Measurements from ENCODE around the gene DDHD1.

DNA sequence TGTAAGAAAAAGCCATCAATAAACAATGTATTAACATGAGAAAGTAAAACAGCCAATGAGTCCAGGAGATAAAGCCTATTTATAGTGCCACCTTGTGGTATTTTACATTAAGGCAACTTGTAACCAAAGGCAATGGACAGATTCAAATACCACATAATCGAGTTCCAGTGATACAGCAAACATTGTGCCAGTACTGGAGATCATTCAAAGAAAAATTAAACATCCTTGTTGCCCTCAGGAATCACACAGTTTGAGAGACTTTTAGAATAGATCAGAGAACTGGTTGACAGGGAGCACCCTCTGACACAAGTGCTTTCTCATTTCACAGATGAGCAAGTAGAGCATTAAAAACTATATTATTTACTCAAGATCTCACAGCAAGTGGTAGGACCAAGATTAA is 98.1 kb downstream of the DDHD1 start:
- TF ChIP-seq, protein P1, sequence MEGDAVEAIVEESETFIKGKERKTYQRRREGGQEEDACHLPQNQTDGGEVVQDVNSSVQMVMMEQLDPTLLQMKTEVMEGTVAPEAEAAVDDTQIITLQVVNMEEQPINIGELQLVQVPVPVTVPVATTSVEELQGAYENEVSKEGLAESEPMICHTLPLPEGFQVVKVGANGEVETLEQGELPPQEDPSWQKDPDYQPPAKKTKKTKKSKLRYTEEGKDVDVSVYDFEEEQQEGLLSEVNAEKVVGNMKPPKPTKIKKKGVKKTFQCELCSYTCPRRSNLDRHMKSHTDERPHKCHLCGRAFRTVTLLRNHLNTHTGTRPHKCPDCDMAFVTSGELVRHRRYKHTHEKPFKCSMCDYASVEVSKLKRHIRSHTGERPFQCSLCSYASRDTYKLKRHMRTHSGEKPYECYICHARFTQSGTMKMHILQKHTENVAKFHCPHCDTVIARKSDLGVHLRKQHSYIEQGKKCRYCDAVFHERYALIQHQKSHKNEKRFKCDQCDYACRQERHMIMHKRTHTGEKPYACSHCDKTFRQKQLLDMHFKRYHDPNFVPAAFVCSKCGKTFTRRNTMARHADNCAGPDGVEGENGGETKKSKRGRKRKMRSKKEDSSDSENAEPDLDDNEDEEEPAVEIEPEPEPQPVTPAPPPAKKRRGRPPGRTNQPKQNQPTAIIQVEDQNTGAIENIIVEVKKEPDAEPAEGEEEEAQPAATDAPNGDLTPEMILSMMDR (IDR thresholded peaks at IDR 0.05; ENCODE audit: insufficient read depth, low read length), result peak; percentile 48
- no peak for TF ChIP-seq POLR2AphosphoS5 (IDR thresholded peaks at IDR 0.05; ENCODE audit: low read depth)

Measured in HL-60 (cell line).